Measurements from ENCODE around the gene GSTM4.
"Not testable (repeated sequence)": the region's sequence is repeated elsewhere in the genome, so short reads cannot be mapped to it uniquely, and the experiment has no call there.

GSTM4 gene

DNA sequence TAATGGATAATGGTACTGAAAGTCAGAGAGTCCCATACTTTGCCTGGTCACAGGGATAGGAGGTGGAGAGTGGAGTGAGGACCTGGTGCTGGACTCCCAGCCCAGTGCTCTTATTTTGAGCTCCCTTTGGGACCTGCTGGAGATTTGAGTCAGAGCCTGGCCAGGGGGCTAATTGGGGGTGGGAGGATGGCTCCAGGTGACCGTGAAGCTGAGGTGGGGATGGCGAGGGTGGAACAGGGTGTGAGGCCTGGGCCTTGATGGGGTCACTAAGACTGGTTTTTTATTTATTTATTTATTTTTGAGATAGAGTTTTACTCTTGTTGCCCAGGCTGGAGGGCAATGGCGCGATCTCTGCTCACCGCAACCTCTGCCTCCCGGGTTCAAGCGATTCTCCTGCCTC lies 18.5 kb upstream of the GSTM4 start:
- DNase-seq (ENCODE audit: low read depth in 1 of 2, low spot score in 1 of 2): no peak

DNA sequence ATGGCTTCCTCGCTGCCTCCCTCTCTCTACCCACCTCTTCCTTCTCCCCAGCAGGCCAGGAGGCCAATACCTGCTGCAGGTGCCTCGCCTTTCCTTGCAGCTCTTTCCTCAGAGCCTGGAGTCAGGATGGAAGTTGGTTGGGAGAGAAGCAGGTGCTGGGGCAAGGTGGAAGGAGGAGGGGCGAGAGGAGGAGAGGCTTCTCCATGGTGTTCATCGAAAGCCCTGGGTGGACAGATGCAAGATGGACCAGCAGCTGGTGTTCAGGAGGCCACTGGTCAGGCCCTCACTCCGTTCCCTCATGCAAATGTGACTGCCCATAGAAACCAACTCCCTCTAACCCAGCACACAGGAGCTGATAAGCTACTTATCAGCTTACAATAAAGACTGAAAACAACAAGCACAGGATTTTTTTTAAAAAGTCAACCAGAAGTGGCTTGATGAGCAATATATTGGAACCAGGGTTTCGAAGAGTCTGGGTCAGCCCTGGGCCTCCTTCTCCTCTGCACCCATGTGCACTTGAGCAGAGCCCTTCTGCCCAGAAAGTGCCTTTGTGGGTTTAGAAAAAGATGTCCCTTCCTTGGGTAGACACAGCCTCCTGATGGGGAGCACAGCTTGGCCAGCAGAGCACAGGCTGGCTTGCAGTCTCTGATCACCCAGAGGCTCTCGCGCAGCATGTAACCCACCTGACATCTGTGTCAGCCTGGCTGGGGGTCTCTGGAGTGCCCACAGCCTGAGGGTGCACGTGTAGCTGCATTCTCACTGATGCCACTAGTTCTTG lies 16.6 kb upstream of the GSTM4 start:
- no peak for DNase-seq (ENCODE audit: low read depth in 1 of 2, low spot score in 1 of 2)

GRCh38 chr1:109639841-109640184 lies 16.1 kb upstream of the GSTM4 start:
- DNase-seq (ENCODE audit: low read depth in 1 of 2, low spot score in 1 of 2): no peak

- peak; percentile 78 to 95 for DNase-seq (ENCODE audit: low read depth in 1 of 2, low spot score in 1 of 2)
Measured at GRCh38 chr1:109640285-109640865, 15.5 kb upstream of the GSTM4 start.

DNA sequence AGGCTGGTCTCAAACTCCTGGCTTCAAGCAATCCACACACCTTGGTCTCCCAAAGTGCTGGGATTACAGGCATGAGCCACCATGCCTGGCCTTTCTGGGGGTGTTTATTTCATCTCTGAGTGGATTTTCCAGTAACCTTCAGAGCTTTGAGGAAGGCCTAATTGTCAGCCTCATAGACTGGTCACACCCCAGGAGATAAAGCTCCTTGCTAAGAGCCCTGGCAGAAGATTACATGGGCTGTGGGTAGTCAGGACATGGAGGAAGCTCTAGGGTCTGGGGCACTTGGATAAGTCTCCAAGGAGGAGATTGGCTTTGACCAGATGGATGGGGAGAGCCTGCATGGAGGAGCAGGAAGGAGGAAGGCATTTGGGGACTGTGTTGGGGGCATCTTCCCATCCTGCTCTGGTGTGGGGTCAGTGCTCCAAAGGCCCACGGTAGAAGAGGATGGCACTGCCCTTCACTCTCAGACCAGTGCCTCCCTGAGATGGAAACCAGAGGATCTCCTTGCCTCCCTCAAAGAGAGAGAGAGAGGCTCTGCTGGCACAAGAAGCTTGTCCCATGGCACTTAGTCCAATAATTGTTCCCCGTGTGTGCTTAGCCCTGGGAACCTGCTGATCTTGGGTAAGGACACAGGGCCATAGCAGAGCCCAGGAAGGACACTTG lies 14.7 kb upstream of the GSTM4 start:
- no peak for DNase-seq (ENCODE audit: low read depth in 1 of 2, low spot score in 1 of 2)

DNA sequence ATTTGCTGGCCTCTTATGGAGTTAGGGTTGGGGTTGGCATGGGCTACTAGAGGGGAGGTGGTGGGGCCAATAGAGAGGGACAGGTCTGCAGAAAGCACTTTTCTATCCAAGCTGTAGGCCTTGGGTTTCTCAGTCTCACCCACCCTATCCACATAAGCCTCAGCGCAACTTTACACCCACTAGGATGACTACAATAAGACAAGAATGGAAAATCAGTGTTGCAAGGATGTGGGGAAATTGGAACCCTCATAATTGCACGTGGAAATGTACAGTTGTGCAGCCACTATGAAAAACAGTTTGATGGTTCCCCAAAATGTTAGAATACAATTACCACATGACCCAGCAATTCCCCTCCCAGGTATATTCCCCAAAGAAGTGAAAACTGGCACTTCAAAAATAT lies 14.0 kb upstream of the GSTM4 start:
- DNase-seq (ENCODE audit: low read depth in 1 of 2, low spot score in 1 of 2): no peak

GRCh38 chr1:109642626-109643025 lies 13.3 kb upstream of the GSTM4 start:
- DNase-seq (ENCODE audit: low read depth in 1 of 2, low spot score in 1 of 2): no peak

DNA sequence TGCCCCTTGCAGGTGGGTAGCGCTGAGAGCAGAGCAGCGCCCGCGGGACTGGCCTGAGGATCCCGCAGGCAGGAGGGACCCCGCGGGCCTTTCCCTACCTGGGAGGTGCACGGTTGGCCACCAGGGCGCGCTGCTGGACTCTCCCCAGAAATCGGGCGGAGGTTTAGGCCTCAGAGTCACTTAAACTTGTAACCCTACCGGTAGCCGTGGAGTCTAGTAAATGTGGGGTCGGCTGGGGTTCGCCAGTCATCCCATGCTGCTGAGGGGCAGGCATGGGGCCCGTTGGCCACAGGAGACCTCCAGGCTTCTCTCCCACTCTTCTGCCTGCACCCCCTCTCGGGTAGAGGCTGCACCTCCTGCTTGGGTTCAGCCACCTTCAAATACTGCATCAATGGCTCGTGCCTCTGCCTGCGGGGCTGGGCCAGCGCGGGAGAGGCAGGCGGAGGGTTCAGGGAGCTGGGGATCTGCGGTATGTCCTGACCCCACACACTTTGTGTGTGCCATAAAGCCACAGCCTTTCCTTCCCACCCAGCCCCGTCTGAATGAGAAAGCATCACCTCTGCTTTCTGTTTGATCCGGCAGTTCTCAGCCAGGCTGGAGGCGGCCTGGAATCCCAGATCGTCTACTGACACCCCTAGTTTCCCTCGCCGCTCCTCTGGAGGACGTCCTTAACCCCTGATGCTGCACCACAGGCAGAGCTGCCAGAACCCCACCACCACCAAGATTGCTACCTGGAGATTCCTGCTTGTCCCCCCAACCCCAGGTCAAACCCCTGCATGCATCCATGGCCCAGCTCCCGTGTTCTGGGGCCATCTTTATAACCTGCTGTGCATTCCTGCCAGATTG lies 12.3 kb upstream of the GSTM4 start:
- peak; percentile 79 to 88 for DNase-seq (ENCODE audit: low read depth in 1 of 2, low spot score in 1 of 2)

GRCh38 chr1:109644670-109645069 lies 11.2 kb upstream of the GSTM4 start:
- DNase-seq (ENCODE audit: low read depth in 1 of 2, low spot score in 1 of 2): no peak

- DNase-seq (ENCODE audit: low read depth in 1 of 2, low spot score in 1 of 2): no peak
Measured at GRCh38 chr1:109649491-109649914, 6.4 kb upstream of the GSTM4 start.

DNA sequence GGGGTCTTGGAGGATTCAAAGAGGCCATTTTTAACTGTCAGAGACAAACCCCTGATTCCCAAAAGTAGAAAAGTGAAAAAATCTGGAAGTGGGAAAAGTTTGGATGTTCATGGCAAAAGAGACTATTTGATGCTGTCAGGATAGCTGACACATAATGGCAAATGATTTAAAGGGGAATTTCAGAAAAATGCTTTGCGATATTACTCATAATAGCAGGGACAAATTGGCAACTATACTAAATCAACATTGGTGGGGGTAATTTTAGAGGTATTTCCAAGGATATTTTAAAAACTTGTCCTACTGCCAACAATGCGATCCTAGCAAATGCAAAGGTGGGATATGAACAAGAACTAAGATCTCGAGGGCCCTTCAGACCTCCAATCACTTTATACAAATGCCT lies 5.3 kb upstream of the GSTM4 start:
- DNase-seq (ENCODE audit: low read depth in 1 of 2, low spot score in 1 of 2): no peak

- no peak for DNase-seq (ENCODE audit: low read depth in 1 of 2, low spot score in 1 of 2)
Measured at GRCh38 chr1:109652402-109652801, 3.5 kb upstream of the GSTM4 start.

DNA sequence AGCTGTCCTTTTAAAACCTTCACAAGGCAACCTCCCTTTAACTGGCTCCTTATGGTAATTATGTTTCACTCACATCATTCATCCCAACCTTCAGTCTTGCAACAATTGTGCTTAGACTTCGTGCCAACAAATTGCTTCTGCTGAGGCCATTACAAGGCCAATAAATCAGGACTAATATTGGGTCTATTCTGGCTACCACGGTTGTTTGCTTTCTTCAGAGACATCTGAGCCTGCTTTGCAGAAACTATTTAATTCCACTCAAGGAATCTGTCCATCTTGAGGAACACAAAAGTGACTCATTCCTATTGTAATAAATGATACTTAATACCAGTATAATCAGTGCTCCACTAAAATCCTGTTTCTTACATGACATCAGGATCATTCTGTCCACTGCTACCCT lies 2.6 kb upstream of the GSTM4 start:
- DNase-seq (ENCODE audit: low read depth in 1 of 2, low spot score in 1 of 2): no peak

- DNase-seq (ENCODE audit: low read depth in 1 of 2, low spot score in 1 of 2): no peak
Measured at GRCh38 chr1:109654519-109654918, 1.4 kb upstream of the GSTM4 start.

DNA sequence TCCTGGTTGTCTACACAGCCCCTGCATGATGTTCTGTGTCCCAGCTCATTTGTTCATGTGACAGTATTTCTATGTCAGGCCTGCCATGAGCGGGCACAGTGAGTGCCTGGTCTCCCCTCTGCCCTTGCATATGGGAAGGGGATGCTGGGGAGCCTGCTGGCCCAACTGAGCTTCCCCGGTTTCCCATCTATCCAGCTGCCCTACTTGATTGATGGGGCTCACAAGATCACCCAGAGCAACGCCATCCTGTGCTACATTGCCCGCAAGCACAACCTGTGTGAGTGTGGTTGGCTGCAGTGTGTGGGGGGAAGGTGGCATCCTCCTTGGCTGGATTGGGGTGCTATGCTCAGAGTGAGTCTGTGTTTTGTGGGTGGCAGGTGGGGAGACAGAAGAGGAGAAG lies 1.5 kb downstream of the GSTM4 start:
- no peak for DNase-seq (ENCODE audit: low read depth in 1 of 2, low spot score in 1 of 2)

- no peak for DNase-seq (ENCODE audit: low read depth in 1 of 2, low spot score in 1 of 2)
Measured at GRCh38 chr1:109657970-109658369, 2.1 kb downstream of the GSTM4 start.

- no peak for DNase-seq (ENCODE audit: low read depth in 1 of 2, low spot score in 1 of 2)
Measured at GRCh38 chr1:109658533-109659042, 2.7 kb downstream of the GSTM4 start.

DNA sequence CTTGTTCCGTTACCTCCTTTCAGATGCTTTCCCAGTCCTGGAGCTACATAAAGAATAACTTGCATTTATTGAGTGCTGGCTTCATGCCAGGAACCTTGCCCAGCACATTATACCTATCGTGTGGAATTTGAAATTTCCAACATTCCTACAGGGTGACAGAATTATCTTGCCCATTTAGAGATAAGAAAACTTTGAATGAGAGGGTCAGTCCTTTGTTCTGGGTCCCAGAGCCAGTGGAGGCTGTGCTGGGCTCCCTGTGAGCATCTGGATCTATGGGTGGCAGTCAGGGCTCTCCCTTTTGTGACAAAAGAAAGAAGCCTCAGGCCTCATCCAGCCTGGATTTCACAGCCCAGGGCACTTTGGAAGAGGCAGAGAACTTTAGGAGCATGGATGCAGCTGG lies 3.2 kb downstream of the GSTM4 start:
- no peak for DNase-seq (ENCODE audit: low read depth in 1 of 2, low spot score in 1 of 2)

- no peak for DNase-seq (ENCODE audit: low read depth in 1 of 2, low spot score in 1 of 2)
Measured at GRCh38 chr1:109659997-109660690, 4.2 kb downstream of the GSTM4 start.

GRCh38 chr1:109660691-109661026 lies 4.8 kb downstream of the GSTM4 start:
- DNase-seq (ENCODE audit: low read depth in 1 of 2, low spot score in 1 of 2): not testable (repeated sequence)

DNA sequence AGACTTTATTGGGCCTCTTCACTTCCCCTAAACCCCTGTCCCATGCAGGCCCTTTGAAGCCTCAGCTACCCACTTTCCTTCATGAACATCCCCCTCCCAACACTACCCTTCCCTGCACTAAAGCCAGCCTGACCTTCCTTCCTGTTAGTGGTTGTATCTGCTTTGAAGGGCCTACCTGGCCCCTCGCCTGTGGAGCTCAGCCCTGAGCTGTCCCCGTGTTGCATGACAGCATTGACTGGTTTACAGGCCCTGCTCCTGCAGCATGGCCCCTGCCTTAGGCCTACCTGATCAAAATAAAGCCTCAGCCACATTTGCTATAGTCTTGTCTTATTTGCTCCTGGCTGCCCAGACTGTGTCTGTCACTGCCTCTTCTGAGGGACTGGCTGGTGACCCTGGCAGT lies 5.5 kb downstream of the GSTM4 start:
- DNase-seq (ENCODE audit: low read depth in 1 of 2, low spot score in 1 of 2): no peak
